H9 (cell line): Measurements from ENCODE around the gene CHPF2. TPM values are rescaled to one million over a fixed set of nuclear protein-coding genes. Genes with fewer than 3 reads are reported as not detected.
A peak's percentile ranks its signal among the peaks of the same experiment; 100 is the strongest.

Experiments
- DNase-seq: peaks from one replicate; pipeline ENCODE4 v3.0.0-alpha.2; 2017
- H2AFZ ChIP-seq: one replicate; pipeline ENCODE4 v1.6.1; 2013; ENCODE audit warnings: mild to moderate bottlenecking, low read length, control low read depth, moderate library complexity
- H2AK5ac ChIP-seq: 2 replicates; pipeline ENCODE4 v1.6.1; 2013; ENCODE audit warnings: low read length, control low read depth, mixed read lengths; ENCODE audit not compliant: insufficient read length
- H2BK120ac ChIP-seq: one replicate; pipeline ENCODE4 v1.6.1; 2013; ENCODE audit warnings: low read depth, mild to moderate bottlenecking, low read length, control low read depth, inconsistent platforms; ENCODE audit not compliant: poor library complexity, severe bottlenecking
- H2BK12ac ChIP-seq: 2 replicates; pipeline ENCODE4 v1.6.1; 2013; ENCODE audit warnings: low read length, control low read depth, mixed read lengths, low read depth; ENCODE audit not compliant: insufficient read length
- H2BK15ac ChIP-seq: 2 replicates; pipeline ENCODE4 v1.6.1; 2013; ENCODE audit warnings: low read depth, low read length, control low read depth
- H2BK20ac ChIP-seq: one replicate; pipeline ENCODE4 v1.6.1; 2013; ENCODE audit warnings: low read depth, mild to moderate bottlenecking, low read length, control low read depth, inconsistent platforms; ENCODE audit not compliant: poor library complexity, severe bottlenecking
- H2BK5ac ChIP-seq: 2 replicates; pipeline ENCODE4 v1.6.1; 2013; ENCODE audit warnings: low read length, control low read depth, mixed read lengths; ENCODE audit not compliant: insufficient read length
- H3K14ac ChIP-seq: 2 replicates; pipeline ENCODE4 v1.6.1; 2013; ENCODE audit warnings: low read length, control low read depth; ENCODE audit not compliant: insufficient read depth
- H3K18ac ChIP-seq: 2 replicates; pipeline ENCODE4 v1.6.1; 2013; ENCODE audit warnings: low read depth, mild to moderate bottlenecking, mixed read lengths, low read length, control low read depth; ENCODE audit not compliant: insufficient read length
- H3K23ac ChIP-seq: 2 replicates; pipeline ENCODE4 v1.6.1; 2013; ENCODE audit warnings: low read length, control low read depth, mixed read lengths, low read depth; ENCODE audit not compliant: insufficient read length
- H3K23me2 ChIP-seq: 2 replicates; pipeline ENCODE4 v1.6.1; 2013; ENCODE audit warnings: low read depth, mild to moderate bottlenecking, mixed read lengths, low read length, control low read depth; ENCODE audit not compliant: insufficient read length, poor library complexity, severe bottlenecking
- H3K27ac ChIP-seq: 2 replicates; pipeline ENCODE4 v1.5.1; 2013; ENCODE audit warnings: low read length, control low read depth, mixed read lengths, low read depth; ENCODE audit not compliant: insufficient read length
- H3K27me3 ChIP-seq: 2 replicates; pipeline ENCODE4 v1.6.1; 2013; ENCODE audit warnings: low read length, control low read depth, inconsistent platforms; ENCODE audit not compliant: insufficient read depth
- H3K4ac ChIP-seq: 2 replicates; pipeline ENCODE4 v1.6.1; 2013; ENCODE audit warnings: low read depth, mild to moderate bottlenecking, control low read depth, inconsistent platforms, low read length, moderate library complexity
- H3K4me1 ChIP-seq: 2 replicates; pipeline ENCODE4 v1.6.1; 2013; ENCODE audit warnings: low read length, control low read depth, inconsistent platforms; ENCODE audit not compliant: insufficient read depth
- H3K4me2 ChIP-seq: 2 replicates; pipeline ENCODE4 v1.6.1; 2013; ENCODE audit warnings: low read length, control low read depth, mixed read lengths; ENCODE audit not compliant: insufficient read length, insufficient read depth
- H3K56ac ChIP-seq: 2 replicates; pipeline ENCODE4 v1.6.1; 2013; ENCODE audit warnings: low read depth, mild to moderate bottlenecking, mixed read lengths, low read length, control low read depth; ENCODE audit not compliant: insufficient read length
- H3K79me1 ChIP-seq: 2 replicates; pipeline ENCODE4 v1.6.1; 2013; ENCODE audit warnings: low read depth, mild to moderate bottlenecking, moderate library complexity, low read length, control low read depth, inconsistent platforms; ENCODE audit not compliant: insufficient read depth, poor library complexity, severe bottlenecking
- H3K79me2 ChIP-seq: 2 replicates; pipeline ENCODE4 v1.6.1; 2013; ENCODE audit warnings: low read length, control low read depth, inconsistent platforms; ENCODE audit not compliant: insufficient read depth
- H3K9ac ChIP-seq: 2 replicates; pipeline ENCODE4 v1.6.1; 2013; ENCODE audit warnings: low read length, control low read depth, mixed read lengths; ENCODE audit not compliant: insufficient read length; ENCODE audit errors: extremely low read depth
- H3K9me3 ChIP-seq: one replicate; pipeline ENCODE4 v1.6.1; 2013; ENCODE audit warnings: low read depth, low read length, inconsistent platforms; ENCODE audit not compliant: control insufficient read depth
- H3T11ph ChIP-seq: one replicate; pipeline ENCODE4 v1.6.1; 2013; ENCODE audit warnings: mild to moderate bottlenecking, low read length, control low read depth, inconsistent platforms
- H4K20me1 ChIP-seq: one replicate; pipeline ENCODE4 v1.6.1; 2013; ENCODE audit not compliant: control insufficient read depth, insufficient read length, insufficient read depth
- H4K5ac ChIP-seq: 2 replicates; pipeline ENCODE4 v1.6.1; 2013; ENCODE audit warnings: low read depth, mild to moderate bottlenecking, mixed read lengths, low read length, control low read depth; ENCODE audit not compliant: insufficient read length
- H4K8ac ChIP-seq: replicated peaks from 2 replicates; pipeline ENCODE4 v1.6.1; 2013; ENCODE audit warnings: low read length, control low read depth, mixed read lengths, low read depth; ENCODE audit not compliant: insufficient read length
- H4K91ac ChIP-seq: 2 replicates; pipeline ENCODE4 v1.6.1; 2013; ENCODE audit warnings: low read depth, mild to moderate bottlenecking, moderate library complexity, mixed read lengths, low read length, control low read depth; ENCODE audit not compliant: insufficient read length
- H3K27ac Mint-ChIP-seq, 3 experiments: 2 replicates in 2 of 3; 3 replicates in 1 of 3; pipeline ENCODE4 v1.8.0; 2020 to 2021; ENCODE audit warnings: mixed read lengths in 3 of 3, mild to moderate bottlenecking in 1 of 3, moderate library complexity in 1 of 3
- H3K27me3 Mint-ChIP-seq: 2 replicates; pipeline ENCODE4 v1.8.0; 2021; ENCODE audit warnings: low read depth, mild to moderate bottlenecking, moderate library complexity, mixed read lengths
- H3K36me3 Mint-ChIP-seq, 3 experiments: 2 replicates in 2 of 3; 3 replicates in 1 of 3; pipeline ENCODE4 v1.8.0; 2020 to 2021; ENCODE audit warnings: low read depth in 3 of 3, mixed read lengths in 3 of 3; ENCODE audit not compliant: insufficient read depth in 1 of 3
- H3K4me1 Mint-ChIP-seq, 2 experiments: 2 replicates each; pipeline ENCODE4 v1.8.0; 2020; ENCODE audit warnings: mixed read lengths in 2 of 2
- H3K4me3 Mint-ChIP-seq, 2 experiments: 2 replicates in 1 of 2; 3 replicates in 1 of 2; pipeline ENCODE4 v1.8.0; 2020 to 2021; ENCODE audit warnings: mild to moderate bottlenecking in 2 of 2, mixed read lengths in 2 of 2, moderate library complexity in 1 of 2
- H3K9me3 Mint-ChIP-seq, 2 experiments: 2 replicates in 1 of 2; 3 replicates in 1 of 2; pipeline ENCODE4 v1.8.0; 2020; ENCODE audit warnings: mild to moderate bottlenecking in 2 of 2, mixed read lengths in 2 of 2, moderate library complexity in 1 of 2
- WGBS: extraction: QIAGEN DNeasy Blood & Tissue Kit; methylation state at CpG from one replicate; pipeline ENCODE4 v1.1.7; 2013; ENCODE audit warnings: missing lambda C conversion rate, low lambda C conversion rate, mixed read lengths; ENCODE audit not compliant: insufficient read length; ENCODE audit errors: extremely low coverage; 5-methylcytosine and 5-hydroxymethylcytosine counted together
- total RNA-seq: library from RNA; stranded (reverse); gene quantifications from 2 replicates; pipeline ENCODE4 v1.2.1, GENCODE V29; 2021
- TF ChIP-seq, protein P1 (sequence below): fragments of 200-600 bp; sonication (generic); conservative IDR thresholded peaks from 3 replicates; pipeline ENCODE4 v1.8.0; 2021; ENCODE audit warnings: antibody characterized with exemption, mild to moderate bottlenecking

Gene CHPF2
- total RNA-seq, 1 experiment from 2014 or later = 25.7 TPM

DNA sequence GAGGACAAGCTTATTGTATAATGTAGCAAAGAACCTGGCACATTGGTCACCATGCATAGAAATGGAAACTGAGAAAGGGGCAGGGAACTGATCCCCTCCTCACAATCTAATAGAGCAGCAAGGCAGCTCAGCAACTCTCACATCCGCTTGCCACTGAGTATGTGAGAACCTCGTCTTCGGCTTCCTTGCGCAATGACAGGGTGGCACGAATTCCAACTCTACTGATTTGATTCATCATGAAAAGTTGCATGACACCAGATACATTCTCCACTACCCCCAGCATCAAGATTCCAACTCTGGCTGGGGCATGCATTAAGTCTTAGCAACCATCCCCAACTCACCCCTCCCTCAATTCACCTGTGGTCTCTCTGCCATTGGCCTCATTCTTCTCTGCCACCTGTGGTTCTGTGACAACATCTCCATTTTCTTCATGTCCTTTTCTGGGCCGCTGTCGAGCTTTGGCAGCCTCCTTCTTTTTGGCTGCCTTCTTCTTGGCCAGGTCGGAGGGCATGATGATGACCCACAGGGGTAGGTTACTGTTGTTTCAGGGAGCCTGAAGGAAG lies 6.3 kb upstream of the CHPF2 start:
- Histone ChIP-seq H2AFZ (no peak overlapping the region), H3K9ac (peak overlapping the region; percentile 52), H3T11ph (no peak overlapping the region), H4K5ac (no peak overlapping the region), H4K8ac (no peak overlapping the region), H2AK5ac (no peak overlapping the region), H3K14ac (no peak overlapping the region), H3K23me2 (peaks cover 7% of the 10 kb centered on the region), H2BK20ac (no peak overlapping the region), H4K20me1 (no peaks in the 10 kb centered on the region), H3K56ac (no peak overlapping the region), H3K23ac (no peak overlapping the region), H3K79me1 (no peaks in the 10 kb centered on the region), H3K27ac (no peak overlapping the region), H3K4ac (no peak overlapping the region), H2BK12ac (no peak overlapping the region), H2BK120ac (no peak overlapping the region), H3K79me2 (peaks cover 3% of the 10 kb centered on the region; the same call in 1 of the 2 replicates), H3K9me3 (no peaks in the 10 kb centered on the region), H2BK5ac (no peak overlapping the region), H3K18ac (no peak overlapping the region), H3K4me2 (peak overlapping the region; percentile 76), H3K27me3 (no peaks in the 10 kb centered on the region), H3K4me1 (no peaks in the 10 kb centered on the region; the same call in 1 of the 2 replicates), H2BK15ac (no peak overlapping the region), H4K91ac (no peak overlapping the region)
- TF ChIP-seq, protein P1, sequence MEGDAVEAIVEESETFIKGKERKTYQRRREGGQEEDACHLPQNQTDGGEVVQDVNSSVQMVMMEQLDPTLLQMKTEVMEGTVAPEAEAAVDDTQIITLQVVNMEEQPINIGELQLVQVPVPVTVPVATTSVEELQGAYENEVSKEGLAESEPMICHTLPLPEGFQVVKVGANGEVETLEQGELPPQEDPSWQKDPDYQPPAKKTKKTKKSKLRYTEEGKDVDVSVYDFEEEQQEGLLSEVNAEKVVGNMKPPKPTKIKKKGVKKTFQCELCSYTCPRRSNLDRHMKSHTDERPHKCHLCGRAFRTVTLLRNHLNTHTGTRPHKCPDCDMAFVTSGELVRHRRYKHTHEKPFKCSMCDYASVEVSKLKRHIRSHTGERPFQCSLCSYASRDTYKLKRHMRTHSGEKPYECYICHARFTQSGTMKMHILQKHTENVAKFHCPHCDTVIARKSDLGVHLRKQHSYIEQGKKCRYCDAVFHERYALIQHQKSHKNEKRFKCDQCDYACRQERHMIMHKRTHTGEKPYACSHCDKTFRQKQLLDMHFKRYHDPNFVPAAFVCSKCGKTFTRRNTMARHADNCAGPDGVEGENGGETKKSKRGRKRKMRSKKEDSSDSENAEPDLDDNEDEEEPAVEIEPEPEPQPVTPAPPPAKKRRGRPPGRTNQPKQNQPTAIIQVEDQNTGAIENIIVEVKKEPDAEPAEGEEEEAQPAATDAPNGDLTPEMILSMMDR = no peak
- Mint-ChIP-seq H3K36me3 (peaks cover 28 to 50% (median 39%) of the 10 kb centered on the region in 3 experiments; a peak in 6 of 7 replicates), H3K27ac (no peak overlapping the region), H3K27me3 (no peaks in the 10 kb centered on the region; the same call in 1 of the 2 replicates), H3K4me1 (peaks cover 23 to 26% of the 10 kb centered on the region in 2 experiments), H3K4me3 (peak overlapping the region; percentile 97 to 98), H3K9me3 (no peaks in the 10 kb centered on the region)
- no peak for DNase-seq
- WGBS = no CpG with 5 or more reads among the region's 8 CpGs
